GM10248 (cell line): Measurements from ENCODE around the gene UFSP2.

ENCODE experiments used
- CTCF ChIA-PET: fragments of 300-600 bp; sonication (Branson Sonifier 250); formaldehyde crosslinking; extraction: SDS; loops from one replicate; lab custom pipeline; 2021; ENCODE audit warnings: antibody characterized with exemption; lab: Yijun Ruan, JAX
- POLR2A ChIA-PET: fragments of 350-650 bp; sonication (Branson Sonifier 250); formaldehyde crosslinking; extraction: SDS; loops from one replicate; lab custom pipeline; 2020; ENCODE audit warnings: antibody characterized with exemption; lab: Yijun Ruan, JAX
- DNase-seq: peaks from one replicate; pipeline ENCODE4 v3.0.0; 2012; ENCODE audit errors: extremely low spot score
- CTCF ChIP-seq: IDR thresholded peaks from 2 replicates; pipeline ENCODE4 v1.5.1; 2012; ENCODE audit warnings: mild to moderate bottlenecking, low read depth; ENCODE audit errors: extremely low read depth, missing control alignments, control extremely low read depth

Gene UFSP2

GRCh38 chr4:185395238-185395955 is 30.4 kb downstream of the UFSP2 start, which contains the start of gene LRP2BP:
Gene LRP2BP, minus strand, starts transcription at chr4:185395924. Its CDS starts 17,738 bp downstream, at chr4:185378186.
- CTCF ChIA-PET: interaction anchor here (1.0 to 2.2 kb wide), 4 partner anchors 11 to 643 kb away, joined by 3 to 7 read pairs (median 4); no protein-coding TSS in a partner anchor
- POLR2A ChIA-PET: interaction anchor here (0.7 to 2.1 kb wide), 2 partner anchors 9 to 30 kb away, joined by 3 to 16 read pairs; partner anchors contain the start of gene UFSP2
- peak; percentile 24 for DNase-seq
- TF ChIP-seq CTCF: no peak

- POLR2A ChIA-PET: no interaction called here
Observed at GRCh38 chr4:185394568-185395237, 31.1 kb downstream of the UFSP2 start.

GRCh38 chr4:185392156-185392555 is 33.6 kb downstream of the UFSP2 start:
- DNase-seq: no peak
- CTCF ChIA-PET: interaction anchor here (1.1 kb wide), 1 partner anchor 12 kb away, joined by 4 read pairs; no protein-coding TSS in a partner anchor
- no peak for TF ChIP-seq CTCF
- POLR2A ChIA-PET: no interaction called here

More at GRCh38 chr4:185394568-185395237, 31.1 kb downstream of the UFSP2 start:
- DNase-seq: no peak
- no peak for TF ChIP-seq CTCF
- CTCF ChIA-PET: interaction anchor here (1.0 to 2.2 kb wide), 4 partner anchors 10 to 643 kb away, joined by 3 to 7 read pairs (median 4); no protein-coding TSS in a partner anchor

GRCh38 chr4:185390941-185391340 is 34.8 kb downstream of the UFSP2 start:
- no peak for DNase-seq
- POLR2A ChIA-PET: no interaction called here
- CTCF ChIA-PET: interaction anchor here (1.2 to 1.3 kb wide), 3 partner anchors 16 to 46 kb away, joined by 3 read pairs; no protein-coding TSS in a partner anchor
- no peak for TF ChIP-seq CTCF

- CTCF ChIA-PET: interaction anchor here (0.9 to 1.8 kb wide), 2 partner anchors 11 to 14 kb away, joined by 4 read pairs; no protein-coding TSS in a partner anchor
- POLR2A ChIA-PET: no interaction called here
Observed at GRCh38 chr4:185387957-185388356, 37.8 kb downstream of the UFSP2 start.

More at GRCh38 chr4:185387957-185388356, 37.8 kb downstream of the UFSP2 start:
- no peak for DNase-seq
- no peak for TF ChIP-seq CTCF
